Endothelial cell of umbilical vein (primary cell): ENCODE data around the gene HES3. TPM values are rescaled to one million over a fixed set of nuclear protein-coding genes. Genes with fewer than 3 reads are reported as not detected.
A peak's percentile ranks its signal among the peaks of the same experiment; 100 is the strongest.

Source experiments
- BruUV-seq: library from RNA; stranded (reverse); fragments of 400-500 nt; replicated peaks from 2 replicates; lab custom pipeline; 2021; lab: Mats Ljungman, UMichigan
- CTCF ChIA-PET: fragments of 300-600, 350-600 bp; sonication (Branson Sonifier 250); formaldehyde crosslinking; loops from one replicate; lab custom pipeline; 2021; ENCODE audit warnings: antibody characterized with exemption, inconsistent platforms; lab: Charles Lee
- POLR2A ChIA-PET: fragments of 300-600, 350-600 bp; sonication (Branson Sonifier 250); formaldehyde crosslinking; loops from one replicate; lab custom pipeline; 2021; ENCODE audit warnings: antibody characterized with exemption, inconsistent platforms; lab: Charles Lee
- DNase-seq: peaks from one replicate; pipeline ENCODE4 v3.0.0-alpha.2; 2011; ENCODE audit warnings: low read depth, low spot score
- FAIRE-seq: peaks from 2 replicates; lab custom pipeline; 2011; peaks lifted over from hg19 to GRCh38; lab: Jason Lieb, UNC
- H2AFZ ChIP-seq: 2 replicates; pipeline ENCODE4 v1.6.0; 2012; ENCODE audit warnings: low read depth, low read length, control low read depth, inconsistent platforms
- H3K27ac ChIP-seq: 2 replicates; pipeline ENCODE4 v1.5.1; 2011; ENCODE audit warnings: low read depth, mild to moderate bottlenecking, control low read depth, low read length, moderate library complexity; ENCODE audit not compliant: insufficient read depth
- H3K27me3 ChIP-seq, 2 experiments: 2 replicates each; pipeline versions ENCODE4 v1.6.0 to v1.6.1; 2011; ENCODE audit warnings: low read length in 2 of 2, mixed read lengths in 1 of 2; ENCODE audit not compliant: control insufficient read depth in 2 of 2, insufficient read depth in 2 of 2
- H3K36me3 ChIP-seq, 2 experiments: 2 replicates in 1 of 2; 3 replicates in 1 of 2; pipeline ENCODE4 v1.5.1; 2011; ENCODE audit warnings: low read length in 2 of 2, mild to moderate bottlenecking in 1 of 2, moderate library complexity in 1 of 2; ENCODE audit not compliant: control insufficient read depth in 2 of 2, insufficient read depth in 2 of 2; ENCODE audit errors: extremely low read depth in 1 of 2
- H3K4me1 ChIP-seq: 3 replicates; pipeline ENCODE4 v1.5.1; 2011; ENCODE audit warnings: mild to moderate bottlenecking, low read length; ENCODE audit not compliant: control insufficient read depth, insufficient read depth; ENCODE audit errors: extremely low read depth
- H3K4me2 ChIP-seq: 2 replicates; pipeline ENCODE4 v1.6.1; 2011; ENCODE audit warnings: low read length, control low read depth, mixed read lengths; ENCODE audit not compliant: insufficient read depth
- H3K4me3 ChIP-seq, 3 experiments: fragments of 200-600 bp in 1 of 3; sonication (generic), shearing (Covaris generic) in 1 of 3; replicated peaks in 1 of 3; 2 replicates each; pipeline ENCODE4 v1.5.1; 2011 to 2016; ENCODE audit warnings: control low read depth in 3 of 3, low read length in 3 of 3, mild to moderate bottlenecking in 2 of 3, inconsistent platforms in 1 of 3, low read depth in 1 of 3, moderate library complexity in 1 of 3; ENCODE audit not compliant: insufficient read depth in 1 of 3
- H3K79me2 ChIP-seq: 2 replicates; pipeline ENCODE4 v1.6.0; 2012; ENCODE audit warnings: low read length, inconsistent platforms; ENCODE audit not compliant: control insufficient read depth, insufficient read depth
- H3K9ac ChIP-seq: replicated peaks from 2 replicates; pipeline ENCODE3; 2011; ENCODE audit warnings: low read length, control low read depth; ENCODE audit not compliant: insufficient read depth; ENCODE audit errors: extremely low read depth
- H3K9me1 ChIP-seq: replicated peaks from 3 replicates; pipeline ENCODE4 v1.6.0; 2011; ENCODE audit warnings: mild to moderate bottlenecking, low read length; ENCODE audit not compliant: control insufficient read depth, insufficient read depth; ENCODE audit errors: extremely low read depth
- H3K9me3 ChIP-seq: replicated peaks from 2 replicates; pipeline ENCODE4 v1.5.1; 2012; ENCODE audit warnings: low read length, inconsistent platforms; ENCODE audit not compliant: control insufficient read depth, insufficient read depth
- H4K20me1 ChIP-seq: replicated peaks from 2 replicates; pipeline ENCODE3; 2011; ENCODE audit warnings: mild to moderate bottlenecking, low read length; ENCODE audit not compliant: control insufficient read depth, insufficient read depth; ENCODE audit errors: extremely low read depth
- EZH2 ChIP-seq: IDR thresholded peaks from 2 replicates; pipeline ENCODE4 v1.6.1; 2012; ENCODE audit warnings: borderline replicate concordance, low read depth, mild to moderate bottlenecking, moderate library complexity, low read length, inconsistent platforms; ENCODE audit not compliant: severe bottlenecking
- FOS ChIP-seq: IDR thresholded peaks from 2 replicates; pipeline ENCODE4 v1.6.1; 2011; ENCODE audit warnings: mild to moderate bottlenecking, low read length, moderate library complexity, borderline replicate concordance; ENCODE audit not compliant: insufficient read depth
- GATA2 ChIP-seq: IDR thresholded peaks from 2 replicates; pipeline ENCODE4 v1.7.0; 2011; ENCODE audit warnings: low read depth, mild to moderate bottlenecking, moderate library complexity, mixed read lengths, low read length; ENCODE audit not compliant: insufficient read length, insufficient read depth
- JUN ChIP-seq: IDR thresholded peaks from 2 replicates; pipeline ENCODE4 v1.6.1; 2011; ENCODE audit warnings: borderline replicate concordance, low read depth; ENCODE audit not compliant: insufficient read length, insufficient read depth
- MAX ChIP-seq: IDR thresholded peaks from 2 replicates; pipeline ENCODE4 v1.6.1; 2011; ENCODE audit not compliant: insufficient read depth, insufficient read length
- MYC ChIP-seq: IDR thresholded peaks from one replicate; pipeline ENCODE4 v1.6.1; 2011; ENCODE audit warnings: mild to moderate bottlenecking, low read depth, low read length
- POLR2A ChIP-seq: IDR thresholded peaks from 2 replicates; pipeline ENCODE4 v1.6.1; 2012; ENCODE audit warnings: low read depth, mild to moderate bottlenecking, control low read depth, low read length
- POLR2AphosphoS5 ChIP-seq: IDR thresholded peaks from 2 replicates; pipeline ENCODE4 v1.6.1; 2012; ENCODE audit warnings: low read depth, mild to moderate bottlenecking, control low read depth, low read length, moderate library complexity; ENCODE audit not compliant: insufficient read depth
- dilution Hi-C: fragments of 300-500 bp; cut with MboI; formaldehyde crosslinking; loops from one replicate; pipeline ENCODE4 v1.15.0; 2019; ENCODE audit warnings: low sequenced_read_pairs; ENCODE audit not compliant: extremely low pct_ligation_motif_present
- intact Hi-C: fragments of 100-400 bp; cut with micrococcal nuclease; formaldehyde crosslinking; loops from one replicate; pipeline ENCODE4 v1.10.0; 2022
- polyA plus RNA-seq, 4 experiments: library from polyadenylated mRNA; depleted of rRNA in 3 of 4; stranded (reverse) in 3 of 4; unstranded in 1 of 4; fragments of >200 nt; gene quantifications; 2 replicates each; pipeline versions ENCODE4 v1.2.1 to v1.2.3, GENCODE V29; 2011 to 2012; ENCODE audit warnings: missing spikeins in 1 of 4
- total RNA-seq: library from RNA; stranded (reverse); gene quantifications from 2 replicates; pipeline ENCODE4 v1.2.3, GENCODE V29; 2021
- TF ChIP-seq, protein P1 (sequence below), 2 donors: IDR thresholded peaks; 1 replicate in 1 of 2; 2 replicates in 1 of 2; pipeline ENCODE4 v1.5.1; 2011; ENCODE audit warnings: low read length in 2 of 2, mild to moderate bottlenecking in 2 of 2, moderate library complexity in 2 of 2, control low read depth in 1 of 2, inconsistent platforms in 1 of 2, low read depth in 1 of 2; ENCODE audit not compliant: insufficient read depth in 1 of 2; ENCODE audit errors: extremely low read depth in 1 of 2

The HES3 gene
- total and polyA plus RNA-seq, 2 donors (not counting 3 experiments of a cell fraction or from before 2014, with no cell fraction given), result not detected

DNA sequence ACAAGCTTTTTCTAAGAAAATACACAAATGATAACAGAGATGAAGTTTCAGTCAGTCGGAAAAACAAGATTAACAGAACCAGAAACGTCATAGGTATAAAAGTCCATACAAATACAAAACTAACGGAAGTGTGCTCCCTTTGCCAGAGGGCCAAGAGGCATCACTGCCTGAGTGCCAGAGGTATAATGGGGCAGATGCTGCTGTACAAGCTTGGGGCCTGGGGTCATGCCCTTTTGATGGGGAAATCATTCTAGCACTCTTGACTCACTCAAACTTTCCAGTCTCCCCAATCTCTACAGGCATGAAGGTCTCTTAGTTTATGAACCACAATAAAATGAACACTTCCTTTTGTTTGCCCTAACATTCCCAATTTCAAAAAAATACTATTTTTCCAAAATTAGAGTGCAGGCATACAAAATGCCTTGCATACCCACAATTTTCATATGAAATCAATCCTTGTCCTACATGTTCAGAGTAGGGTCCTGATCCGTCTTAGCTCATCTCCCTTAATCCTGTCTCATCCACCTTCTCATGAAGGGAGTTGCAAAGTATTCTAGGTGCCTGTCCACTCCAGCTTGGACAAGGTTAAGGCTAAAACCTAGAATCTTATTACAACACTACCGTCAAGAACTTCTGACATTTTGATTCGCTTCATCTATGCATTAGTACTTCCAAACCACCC lies 46.1 kb upstream of the HES3 start:
- TF ChIP-seq GATA2 (no peak), JUN (no peak), MYC (no peak), EZH2 (no peak), FOS (no peak), MAX (no peak), POLR2A (no peak), POLR2AphosphoS5 (no peak)
- TF ChIP-seq, protein P1, sequence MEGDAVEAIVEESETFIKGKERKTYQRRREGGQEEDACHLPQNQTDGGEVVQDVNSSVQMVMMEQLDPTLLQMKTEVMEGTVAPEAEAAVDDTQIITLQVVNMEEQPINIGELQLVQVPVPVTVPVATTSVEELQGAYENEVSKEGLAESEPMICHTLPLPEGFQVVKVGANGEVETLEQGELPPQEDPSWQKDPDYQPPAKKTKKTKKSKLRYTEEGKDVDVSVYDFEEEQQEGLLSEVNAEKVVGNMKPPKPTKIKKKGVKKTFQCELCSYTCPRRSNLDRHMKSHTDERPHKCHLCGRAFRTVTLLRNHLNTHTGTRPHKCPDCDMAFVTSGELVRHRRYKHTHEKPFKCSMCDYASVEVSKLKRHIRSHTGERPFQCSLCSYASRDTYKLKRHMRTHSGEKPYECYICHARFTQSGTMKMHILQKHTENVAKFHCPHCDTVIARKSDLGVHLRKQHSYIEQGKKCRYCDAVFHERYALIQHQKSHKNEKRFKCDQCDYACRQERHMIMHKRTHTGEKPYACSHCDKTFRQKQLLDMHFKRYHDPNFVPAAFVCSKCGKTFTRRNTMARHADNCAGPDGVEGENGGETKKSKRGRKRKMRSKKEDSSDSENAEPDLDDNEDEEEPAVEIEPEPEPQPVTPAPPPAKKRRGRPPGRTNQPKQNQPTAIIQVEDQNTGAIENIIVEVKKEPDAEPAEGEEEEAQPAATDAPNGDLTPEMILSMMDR (IDR thresholded peaks at IDR 0.05; ENCODE audit: extremely low read depth in 1 of 2, insufficient read depth in 1 of 2, low read depth in 1 of 2, low read length in 2 of 2), result no peak
- Histone ChIP-seq H4K20me1 (no peaks in the 10 kb centered on the region), H2AFZ (no peak overlapping the region), H3K27ac (no peak overlapping the region), H3K27me3 (no peaks in the 10 kb centered on the region), H3K4me2 (peak overlapping the region; percentile 94), H3K4me3 (peak overlapping the region in 2 of 3 experiments; percentile 78 to 90), H3K79me2 (peaks cover 55% of the 10 kb centered on the region), H3K9ac (peak overlapping the region; percentile 96), H3K36me3 (peaks cover 13% of the 10 kb centered on the region in 2 experiments), H3K4me1 (peaks cover 17% of the 10 kb centered on the region), H3K9me3 (no peaks in the 10 kb centered on the region), H3K9me1 (no peaks in the 10 kb centered on the region)
- intact Hi-C loops, result loop anchor here (2.0 kb wide), 3 partner anchors 17 to 205 kb away; partner anchors contain the start of genes CHD5 and NPHP4
- POLR2A ChIA-PET, result no interaction called here
- BruUV-seq, result no TSS peak
- DNase-seq, result no peak
- dilution Hi-C loops, result no loop called here
- CTCF ChIA-PET, result interaction anchor here (0.7 to 1.9 kb wide), 3 partner anchors 9 to 48 kb away, joined by 3 to 7 read pairs (median 4); no protein-coding TSS in a partner anchor
- FAIRE-seq, result no peak
